Mesenchymal stem cell (in vitro differentiated cells and primary cell): ENCODE data around the gene MLXIP.
A peak's percentile ranks its signal among the peaks of the same experiment; 100 is the strongest.

Source experiments
- DNase-seq: peaks from one replicate; pipeline ENCODE4 v3.0.0-alpha.2; 2013
- H2AFZ ChIP-seq: one replicate; pipeline ENCODE4 v1.6.1; 2013; ENCODE audit warnings: low read depth, mild to moderate bottlenecking, control low read depth, inconsistent platforms, low read length, moderate library complexity
- H2AK5ac ChIP-seq: 2 replicates; pipeline ENCODE4 v1.6.1; 2013; ENCODE audit warnings: low read length, moderate library complexity, mild to moderate bottlenecking, inconsistent platforms; ENCODE audit not compliant: severe bottlenecking
- H2BK120ac ChIP-seq: one replicate; pipeline ENCODE4 v1.6.1; 2013; ENCODE audit warnings: low read depth, mild to moderate bottlenecking, inconsistent platforms, low read length, moderate library complexity
- H2BK12ac ChIP-seq, 2 experiments: one replicate each; pipeline ENCODE4 v1.6.1; 2013; ENCODE audit warnings: inconsistent platforms in 2 of 2, low read length in 2 of 2, mild to moderate bottlenecking in 2 of 2, moderate library complexity in 2 of 2, control low read depth in 1 of 2
- H2BK15ac ChIP-seq: one replicate; pipeline ENCODE4 v1.6.1; 2013; ENCODE audit warnings: mild to moderate bottlenecking, low read depth, inconsistent platforms; ENCODE audit not compliant: poor library complexity, severe bottlenecking
- H2BK5ac ChIP-seq: 2 replicates; pipeline ENCODE4 v1.6.1; 2013; ENCODE audit warnings: low read depth, mild to moderate bottlenecking, low read length, control low read depth, inconsistent platforms; ENCODE audit not compliant: poor library complexity, severe bottlenecking
- H3K14ac ChIP-seq, 2 experiments: one replicate each; pipeline ENCODE4 v1.6.1; 2013; ENCODE audit warnings: inconsistent platforms in 2 of 2, low read length in 2 of 2, control low read depth in 1 of 2, mild to moderate bottlenecking in 1 of 2, moderate library complexity in 1 of 2
- H3K18ac ChIP-seq, 2 experiments: one replicate each; pipeline ENCODE4 v1.6.1; 2013; ENCODE audit warnings: inconsistent platforms in 2 of 2, low read length in 2 of 2, control low read depth in 1 of 2, low read depth in 1 of 2, mild to moderate bottlenecking in 1 of 2
- H3K23ac ChIP-seq, 2 experiments: one replicate each; pipeline ENCODE4 v1.6.1; 2013; ENCODE audit warnings: inconsistent platforms in 2 of 2, low read length in 2 of 2, mild to moderate bottlenecking in 2 of 2, moderate library complexity in 2 of 2, control low read depth in 1 of 2
- H3K27ac ChIP-seq: 2 replicates; pipeline ENCODE4 v1.5.1; 2013; ENCODE audit warnings: mild to moderate bottlenecking, moderate library complexity, low read length, control low read depth, inconsistent platforms; ENCODE audit not compliant: poor library complexity, severe bottlenecking
- H3K27me3 ChIP-seq, 2 experiments: 2 replicates each; pipeline versions ENCODE4 v1.6.1 to v1.7.0; 2013; ENCODE audit warnings: low read length in 2 of 2, mild to moderate bottlenecking in 2 of 2, moderate library complexity in 2 of 2, control low read depth in 1 of 2, inconsistent platforms in 1 of 2; ENCODE audit not compliant: control insufficient read depth in 1 of 2, insufficient read depth in 1 of 2
- H3K36me3 ChIP-seq, 2 experiments: 2 replicates each; pipeline versions ENCODE4 v1.6.1 to v1.7.0; 2013; ENCODE audit warnings: low read length in 2 of 2, control low read depth in 1 of 2, inconsistent platforms in 1 of 2, low read depth in 1 of 2, mild to moderate bottlenecking in 1 of 2; ENCODE audit not compliant: insufficient read depth in 2 of 2, control insufficient read depth in 1 of 2
- H3K4ac ChIP-seq, 2 experiments: one replicate each; pipeline ENCODE4 v1.6.1; 2013; ENCODE audit warnings: inconsistent platforms in 2 of 2, low read length in 2 of 2, mild to moderate bottlenecking in 2 of 2, moderate library complexity in 2 of 2, control low read depth in 1 of 2, low read depth in 1 of 2
- H3K4me1 ChIP-seq: 2 replicates; pipeline ENCODE4 v1.6.1; 2013; ENCODE audit warnings: low read depth, low read length, control low read depth; ENCODE audit not compliant: control insufficient read depth, insufficient read depth
- H3K4me2 ChIP-seq: 2 replicates; pipeline ENCODE4 v1.6.1; 2013; ENCODE audit warnings: low read length, mild to moderate bottlenecking, inconsistent platforms; ENCODE audit not compliant: poor library complexity, severe bottlenecking
- H3K4me3 ChIP-seq, 2 experiments: 2 replicates each; pipeline versions ENCODE4 v1.5.1 to v1.7.0; 2013; ENCODE audit warnings: low read length in 2 of 2, mild to moderate bottlenecking in 2 of 2, control low read depth in 1 of 2, low read depth in 1 of 2; ENCODE audit not compliant: insufficient read depth in 1 of 2
- H3K79me1 ChIP-seq: replicated peaks from 2 replicates; pipeline ENCODE4 v1.6.1; 2013; ENCODE audit warnings: mild to moderate bottlenecking, control low read depth, low read length, inconsistent platforms; ENCODE audit not compliant: poor library complexity, severe bottlenecking
- H3K9ac ChIP-seq: 2 replicates; pipeline ENCODE4 v1.7.0; 2013; ENCODE audit warnings: mild to moderate bottlenecking, low read length, moderate library complexity
- H3K9me3 ChIP-seq: 2 replicates; pipeline ENCODE4 v1.7.0; 2013; ENCODE audit warnings: mild to moderate bottlenecking, low read length; ENCODE audit not compliant: control insufficient read depth
- H4K8ac ChIP-seq: one replicate; pipeline ENCODE4 v1.6.1; 2013; ENCODE audit warnings: inconsistent platforms, mild to moderate bottlenecking, low read length, moderate library complexity
- H4K91ac ChIP-seq: one replicate; pipeline ENCODE4 v1.6.1; 2013; ENCODE audit warnings: mild to moderate bottlenecking, low read length, inconsistent platforms
- WGBS: methylation state at CpG from one replicate; pipeline ENCODE4 v1.1.7; 2013; ENCODE audit warnings: mixed read lengths; 5-methylcytosine and 5-hydroxymethylcytosine counted together

Gene MLXIP

GRCh38 chr12:122184517-122184916 lies 106.0 kb downstream of the MLXIP start:
- no peak overlapping the region for H3K27ac ChIP-seq
- H2BK120ac ChIP-seq: no peak overlapping the region
- H3K14ac ChIP-seq: no peak overlapping the region
- no peaks in the 10 kb centered on the region for H3K79me1 ChIP-seq
- peak overlapping the region in 1 of 2 experiments; percentile 35 for H3K4ac ChIP-seq
- H3K27me3 ChIP-seq: peaks cover 0 to 9% of the 10 kb centered on the region in 2 experiments
- no peak overlapping the region for H2AK5ac ChIP-seq
- H2BK5ac ChIP-seq: no peak overlapping the region
- H4K91ac ChIP-seq: no peak overlapping the region
- H3K23ac ChIP-seq: no peak overlapping the region
- DNase-seq: no peak
- peaks cover 9% of the 10 kb centered on the region for H3K4me1 ChIP-seq
- no peak overlapping the region for H4K8ac ChIP-seq
- H3K4me2 ChIP-seq: no peak overlapping the region
- H3K36me3 ChIP-seq: no peaks in the 10 kb centered on the region
- peak overlapping the region; percentile 43 for H2AFZ ChIP-seq
- no peak overlapping the region for H3K9ac ChIP-seq
- H2BK12ac ChIP-seq: no peak overlapping the region
- H3K4me3 ChIP-seq: no peak overlapping the region
- WGBS: 93% methylated on average over 14 of the region's 18 CpGs
- H2BK15ac ChIP-seq: no peak overlapping the region
- no peaks in the 10 kb centered on the region for H3K9me3 ChIP-seq
- H3K18ac ChIP-seq: no peak overlapping the region

DNA sequence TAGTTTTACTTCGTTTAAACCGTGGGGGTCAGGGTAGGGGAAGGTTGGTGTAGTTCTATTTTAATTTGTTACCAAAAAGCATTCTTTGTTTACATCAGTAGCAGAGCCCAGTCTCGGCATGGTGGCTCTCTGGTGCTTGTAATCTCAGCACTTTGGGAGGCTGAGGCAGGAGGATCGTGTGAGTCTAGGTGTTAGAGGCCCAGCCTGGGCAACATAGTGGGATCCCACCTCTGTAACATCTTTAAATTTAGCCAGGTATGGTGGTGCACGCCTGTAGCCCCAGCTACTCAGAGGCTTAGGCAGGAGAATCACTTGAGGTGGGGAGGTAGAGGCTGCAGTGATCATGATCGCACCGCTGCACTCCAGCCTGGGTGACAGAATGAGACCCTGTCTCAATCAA lies 106.5 kb downstream of the MLXIP start:
- Histone ChIP-seq H2BK12ac (no peak overlapping the region), H3K79me1 (no peaks in the 10 kb centered on the region), H3K18ac (no peak overlapping the region), H3K9ac (no peak overlapping the region), H2BK120ac (no peak overlapping the region), H3K4ac (no peak overlapping the region), H3K23ac (no peak overlapping the region), H2BK15ac (no peak overlapping the region), H4K91ac (no peak overlapping the region), H3K14ac (no peak overlapping the region), H3K36me3 (no peaks in the 10 kb centered on the region), H2AFZ (no peak overlapping the region), H3K4me3 (no peak overlapping the region), H3K4me2 (no peak overlapping the region), H3K9me3 (no peaks in the 10 kb centered on the region), H4K8ac (no peak overlapping the region), H2BK5ac (no peak overlapping the region), H3K27ac (no peak overlapping the region), H2AK5ac (no peak overlapping the region), H3K27me3 (peaks cover 0 to 9% of the 10 kb centered on the region in 2 experiments), H3K4me1 (peaks cover 9% of the 10 kb centered on the region)
- WGBS: 93% methylated on average over 7 of the region's 7 CpGs
- no peak for DNase-seq

DNA sequence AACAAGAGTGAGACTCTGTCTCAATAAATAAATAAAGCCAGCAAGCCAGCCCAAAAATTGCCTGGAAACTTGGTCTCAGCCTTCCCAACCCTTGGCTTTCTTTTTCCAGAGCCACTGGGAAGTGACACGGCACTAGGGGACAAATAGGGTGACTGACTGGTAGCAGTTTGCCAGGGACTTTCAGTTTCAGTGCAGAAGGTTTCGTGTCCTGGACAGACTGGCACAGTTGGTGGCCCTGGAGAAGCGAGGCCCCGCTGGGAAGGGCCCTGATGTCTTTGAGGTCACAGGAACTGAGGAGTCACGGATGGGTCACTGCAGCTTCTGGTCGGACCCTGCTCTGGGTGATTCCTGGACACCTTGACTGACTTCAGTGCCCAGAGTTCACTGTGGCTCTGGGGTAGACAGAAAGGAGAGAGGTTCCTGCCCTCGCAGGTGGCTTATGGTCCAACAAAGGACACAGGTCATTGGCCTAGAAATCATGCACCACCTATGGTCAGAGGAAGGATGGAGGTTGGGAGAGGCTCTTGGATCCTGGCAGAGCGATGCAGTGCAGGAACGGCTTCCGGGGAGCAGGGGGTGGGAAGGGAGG lies 107.0 kb downstream of the MLXIP start:
- Histone ChIP-seq H3K4me2 (no peak overlapping the region), H3K27me3 (peaks cover 0 to 9% of the 10 kb centered on the region in 2 experiments), H3K23ac (no peak overlapping the region), H4K8ac (no peak overlapping the region), H2BK12ac (no peak overlapping the region), H3K27ac (no peak overlapping the region), H3K79me1 (no peaks in the 10 kb centered on the region), H3K36me3 (no peaks in the 10 kb centered on the region), H3K4ac (no peak overlapping the region), H2AK5ac (no peak overlapping the region), H3K18ac (no peak overlapping the region), H3K4me1 (peaks cover 7% of the 10 kb centered on the region), H2AFZ (no peak overlapping the region), H3K14ac (no peak overlapping the region), H3K9ac (no peak overlapping the region), H4K91ac (peak overlapping the region; percentile 29), H3K9me3 (no peaks in the 10 kb centered on the region), H2BK120ac (no peak overlapping the region), H2BK15ac (no peak overlapping the region), H2BK5ac (no peak overlapping the region), H3K4me3 (no peak overlapping the region)
- DNase-seq: no peak
- 93% methylated on average over 8 of the region's 10 CpGs for WGBS

- Histone ChIP-seq H3K18ac (no peak overlapping the region), H3K79me1 (no peaks in the 10 kb centered on the region), H4K8ac (no peak overlapping the region), H4K91ac (no peak overlapping the region), H3K23ac (no peak overlapping the region), H3K36me3 (no peaks in the 10 kb centered on the region), H2BK12ac (no peak overlapping the region), H2AK5ac (no peak overlapping the region), H3K27me3 (peaks cover 0 to 16% of the 10 kb centered on the region in 2 experiments), H3K9me3 (no peaks in the 10 kb centered on the region), H2BK5ac (no peak overlapping the region), H3K9ac (no peak overlapping the region), H3K4me1 (peaks cover 7% of the 10 kb centered on the region), H2BK120ac (no peak overlapping the region), H3K4me3 (no peak overlapping the region), H2BK15ac (no peak overlapping the region), H3K4me2 (no peak overlapping the region), H3K14ac (no peak overlapping the region), H3K4ac (no peak overlapping the region), H2AFZ (no peak overlapping the region), H3K27ac (no peak overlapping the region)
- WGBS: 85% methylated on average over 12 of the region's 12 CpGs
- DNase-seq: no peak
Observed at GRCh38 chr12:122187466-122187865, 108.9 kb downstream of the MLXIP start.
